Measurements from ENCODE around the gene KRTAP10-11.
"Not testable (repeated sequence)": the region's sequence is repeated elsewhere in the genome, so short reads cannot be mapped to it uniquely, and the experiment has no call there.

The KRTAP10-11 gene

GRCh38 chr21:44646366-44647221, at the start of gene KRTAP10-11:
KRTAP10-11 (plus strand) TSS chr21:44646414; CDS start chr21:44646459, 45 bp downstream.
- H3K4me3 ChIP-seq; H3K27me3 ChIP-seq (ENCODE audit: low read depth); H3K4me1 ChIP-seq; H3K9me3 ChIP-seq; H3K36me3 ChIP-seq (replicated peaks); DNase-seq (ENCODE audit: low spot score in 2 of 2): not testable (repeated sequence)
- in situ Hi-C loops (cut with MboI; ENCODE audit: low sequenced_read_pairs) = loop anchor here (10.0 kb wide), 1 partner anchor 58 kb away; no protein-coding TSS in a partner anchor

GRCh38 chr21:44598061-44598460, 48.2 kb upstream of the KRTAP10-11 start:
- H3K36me3 ChIP-seq (replicated peaks) = no peaks in the 10 kb centered on the region
- H3K4me1 ChIP-seq = no peaks in the 10 kb centered on the region
- no peak overlapping the region for H3K4me3 ChIP-seq
- DNase-seq (ENCODE audit: low spot score in 2 of 2) = peak; percentile 16 to 37
- 0 out of 2 replicates have a peak, but pooled peaks cover 4% of the 10 kb centered on the region for H3K27me3 ChIP-seq (ENCODE audit: low read depth)
- in situ Hi-C loops (cut with MboI; ENCODE audit: low sequenced_read_pairs) = no loop called here
- no peaks in the 10 kb centered on the region for H3K9me3 ChIP-seq

- DNase-seq (ENCODE audit: low spot score in 2 of 2) = no peak
- no peaks in the 10 kb centered on the region for H3K36me3 ChIP-seq (replicated peaks)
- H3K4me1 ChIP-seq = no peaks in the 10 kb centered on the region
- H3K27me3 ChIP-seq (ENCODE audit: low read depth) = 0 out of 2 replicates have a peak, but pooled peaks cover 4% of the 10 kb centered on the region
- no peak overlapping the region for H3K4me3 ChIP-seq
- H3K9me3 ChIP-seq = no peaks in the 10 kb centered on the region
- in situ Hi-C loops (cut with MboI; ENCODE audit: low sequenced_read_pairs) = no loop called here
Measured at GRCh38 chr21:44599264-44600029, 46.8 kb upstream of the KRTAP10-11 start.

- H3K9me3 ChIP-seq; H3K4me1 ChIP-seq; H3K4me3 ChIP-seq; DNase-seq (ENCODE audit: low spot score in 2 of 2); in situ Hi-C loops (cut with MboI; ENCODE audit: low sequenced_read_pairs); H3K27me3 ChIP-seq (ENCODE audit: low read depth); H3K36me3 ChIP-seq (replicated peaks): not testable (repeated sequence)
Measured at GRCh38 chr21:44600118-44600978, 45.9 kb upstream of the KRTAP10-11 start, which contains the start of gene KRTAP10-7. KRTAP10-7 (plus strand) TSS chr21:44600597; CDS start chr21:44600622, 25 bp downstream.

- H3K36me3 ChIP-seq (replicated peaks); H3K27me3 ChIP-seq (ENCODE audit: low read depth); DNase-seq (ENCODE audit: low spot score in 2 of 2); H3K9me3 ChIP-seq; H3K4me3 ChIP-seq; H3K4me1 ChIP-seq; in situ Hi-C loops (cut with MboI; ENCODE audit: low sequenced_read_pairs): not testable (repeated sequence)
Measured at GRCh38 chr21:44601091-44601490, 45.1 kb upstream of the KRTAP10-11 start.

- Histone ChIP-seq H3K4me3 (no peak overlapping the region), H3K27me3 (ENCODE audit: low read depth) (0 out of 2 replicates have a peak, but pooled peaks cover 2% of the 10 kb centered on the region), H3K4me1 (no peaks in the 10 kb centered on the region), H3K36me3 (replicated peaks) (no peaks in the 10 kb centered on the region), H3K9me3 (no peaks in the 10 kb centered on the region)
- no peak for DNase-seq (ENCODE audit: low spot score in 2 of 2)
- in situ Hi-C loops (cut with MboI; ENCODE audit: low sequenced_read_pairs) = no loop called here
Measured at GRCh38 chr21:44601596-44602462, 44.4 kb upstream of the KRTAP10-11 start.

- H3K36me3 ChIP-seq (replicated peaks) = no peaks in the 10 kb centered on the region
- in situ Hi-C loops (cut with MboI; ENCODE audit: low sequenced_read_pairs) = no loop called here
- no peaks in the 10 kb centered on the region for H3K27me3 ChIP-seq (ENCODE audit: low read depth)
- DNase-seq (ENCODE audit: low spot score in 2 of 2) = no peak
- no peaks in the 10 kb centered on the region for H3K4me1 ChIP-seq
- H3K4me3 ChIP-seq = no peak overlapping the region
- no peaks in the 10 kb centered on the region for H3K9me3 ChIP-seq
Measured at GRCh38 chr21:44602463-44602850, 43.8 kb upstream of the KRTAP10-11 start.

- Histone ChIP-seq H3K27me3 (ENCODE audit: low read depth) (no peaks in the 10 kb centered on the region), H3K4me3 (no peak overlapping the region), H3K36me3 (replicated peaks) (no peaks in the 10 kb centered on the region), H3K9me3 (no peaks in the 10 kb centered on the region), H3K4me1 (no peaks in the 10 kb centered on the region)
- in situ Hi-C loops (cut with MboI; ENCODE audit: low sequenced_read_pairs) = no loop called here
- DNase-seq (ENCODE audit: low spot score in 2 of 2) = no peak
Measured at GRCh38 chr21:44603109-44603875, 42.9 kb upstream of the KRTAP10-11 start.

GRCh38 chr21:44603911-44604310, 42.3 kb upstream of the KRTAP10-11 start:
- no peak for DNase-seq (ENCODE audit: low spot score in 2 of 2)
- no peaks in the 10 kb centered on the region for H3K36me3 ChIP-seq (replicated peaks)
- no peaks in the 10 kb centered on the region for H3K4me1 ChIP-seq
- H3K27me3 ChIP-seq (ENCODE audit: low read depth) = no peaks in the 10 kb centered on the region
- in situ Hi-C loops (cut with MboI; ENCODE audit: low sequenced_read_pairs) = no loop called here
- no peaks in the 10 kb centered on the region for H3K9me3 ChIP-seq
- no peak overlapping the region for H3K4me3 ChIP-seq

GRCh38 chr21:44606495-44606894, 39.7 kb upstream of the KRTAP10-11 start:
- in situ Hi-C loops (cut with MboI; ENCODE audit: low sequenced_read_pairs) = no loop called here
- no peak for DNase-seq (ENCODE audit: low spot score in 2 of 2)
- H3K4me3 ChIP-seq = no peak overlapping the region
- H3K9me3 ChIP-seq = no peaks in the 10 kb centered on the region; the same call in 1 of the 2 replicates
- no peaks in the 10 kb centered on the region for H3K27me3 ChIP-seq (ENCODE audit: low read depth)
- H3K36me3 ChIP-seq (replicated peaks) = no peaks in the 10 kb centered on the region
- no peaks in the 10 kb centered on the region for H3K4me1 ChIP-seq

GRCh38 chr21:44609193-44609592, 37.0 kb upstream of the KRTAP10-11 start:
- no peaks in the 10 kb centered on the region; the same call in 1 of the 2 replicates for H3K9me3 ChIP-seq
- in situ Hi-C loops (cut with MboI; ENCODE audit: low sequenced_read_pairs) = no loop called here
- H3K4me3 ChIP-seq = no peak overlapping the region
- H3K4me1 ChIP-seq = no peaks in the 10 kb centered on the region
- no peaks in the 10 kb centered on the region for H3K27me3 ChIP-seq (ENCODE audit: low read depth)
- no peaks in the 10 kb centered on the region for H3K36me3 ChIP-seq (replicated peaks)
- DNase-seq (ENCODE audit: low spot score in 2 of 2) = no peak

GRCh38 chr21:44610157-44610843, 35.9 kb upstream of the KRTAP10-11 start:
- H3K27me3 ChIP-seq (ENCODE audit: low read depth); DNase-seq (ENCODE audit: low spot score in 2 of 2); in situ Hi-C loops (cut with MboI; ENCODE audit: low sequenced_read_pairs): not testable (repeated sequence)

More at GRCh38 chr21:44610157-44610843, 35.9 kb upstream of the KRTAP10-11 start:
- not testable (repeated sequence) for H3K4me3 ChIP-seq; H3K9me3 ChIP-seq; H3K4me1 ChIP-seq; H3K36me3 ChIP-seq (replicated peaks)

Measured in HAP-1 (cell line).